Glutamatergic neuron (in vitro differentiated cells): Measurements from ENCODE around the gene PITPNM1. TPM values are rescaled to one million over a fixed set of nuclear protein-coding genes. Genes with fewer than 3 reads are reported as not detected.

ENCODE experiments used
- DNase-seq: peaks from one replicate; pipeline ENCODE4 v3.0.0; 2022
- H3K27ac Mint-ChIP-seq: one replicate; pipeline ENCODE4 v1.8.0; 2020; ENCODE audit warnings: mild to moderate bottlenecking, mixed read lengths, inconsistent platforms; ENCODE audit not compliant: unreplicated experiment
- H3K27me3 Mint-ChIP-seq: one replicate; pipeline ENCODE4 v1.8.0; 2020; ENCODE audit warnings: mild to moderate bottlenecking, moderate library complexity, mixed read lengths, inconsistent platforms; ENCODE audit not compliant: unreplicated experiment
- H3K36me3 Mint-ChIP-seq: one replicate; pipeline ENCODE4 v1.8.0; 2020; ENCODE audit warnings: mild to moderate bottlenecking, mixed read lengths, inconsistent platforms; ENCODE audit not compliant: unreplicated experiment
- H3K4me1 Mint-ChIP-seq: one replicate; pipeline ENCODE4 v1.8.0; 2020; ENCODE audit warnings: mild to moderate bottlenecking, low read depth, mixed read lengths, inconsistent platforms; ENCODE audit not compliant: unreplicated experiment
- H3K4me3 Mint-ChIP-seq: one replicate; pipeline ENCODE4 v1.8.0; 2020; ENCODE audit warnings: mild to moderate bottlenecking, mixed read lengths, inconsistent platforms; ENCODE audit not compliant: unreplicated experiment
- H3K9me3 Mint-ChIP-seq: one replicate; pipeline ENCODE4 v1.8.0; 2020; ENCODE audit warnings: mild to moderate bottlenecking, moderate library complexity, mixed read lengths, inconsistent platforms; ENCODE audit not compliant: unreplicated experiment
- total RNA-seq: library from RNA; stranded (reverse); fragmentation: NEBNext Ultra II Directional; extraction: Animal tissue kit (Norgen Biotek cat#: 25700); gene quantifications from one replicate; pipeline ENCODE4 v1.2.1, GENCODE V29; 2021; ENCODE audit not compliant: unreplicated experiment
- TF ChIP-seq, protein P1 (sequence below): fragments of 200-600 bp; sonication (generic); IDR thresholded peaks from one replicate; pipeline ENCODE4 v1.5.0; 2021; ENCODE audit not compliant: partially characterized antibody, unreplicated experiment

The PITPNM1 gene
- total RNA-seq, 1 donor from 2014 or later, result 25.6 TPM

GRCh38 chr11:67451658-67451976, 53.5 kb downstream of the PITPNM1 start:
- peaks cover 10% of the 10 kb centered on the region for H3K9me3 Mint-ChIP-seq
- TF ChIP-seq, protein P1, sequence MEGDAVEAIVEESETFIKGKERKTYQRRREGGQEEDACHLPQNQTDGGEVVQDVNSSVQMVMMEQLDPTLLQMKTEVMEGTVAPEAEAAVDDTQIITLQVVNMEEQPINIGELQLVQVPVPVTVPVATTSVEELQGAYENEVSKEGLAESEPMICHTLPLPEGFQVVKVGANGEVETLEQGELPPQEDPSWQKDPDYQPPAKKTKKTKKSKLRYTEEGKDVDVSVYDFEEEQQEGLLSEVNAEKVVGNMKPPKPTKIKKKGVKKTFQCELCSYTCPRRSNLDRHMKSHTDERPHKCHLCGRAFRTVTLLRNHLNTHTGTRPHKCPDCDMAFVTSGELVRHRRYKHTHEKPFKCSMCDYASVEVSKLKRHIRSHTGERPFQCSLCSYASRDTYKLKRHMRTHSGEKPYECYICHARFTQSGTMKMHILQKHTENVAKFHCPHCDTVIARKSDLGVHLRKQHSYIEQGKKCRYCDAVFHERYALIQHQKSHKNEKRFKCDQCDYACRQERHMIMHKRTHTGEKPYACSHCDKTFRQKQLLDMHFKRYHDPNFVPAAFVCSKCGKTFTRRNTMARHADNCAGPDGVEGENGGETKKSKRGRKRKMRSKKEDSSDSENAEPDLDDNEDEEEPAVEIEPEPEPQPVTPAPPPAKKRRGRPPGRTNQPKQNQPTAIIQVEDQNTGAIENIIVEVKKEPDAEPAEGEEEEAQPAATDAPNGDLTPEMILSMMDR, result no peak
- no peak for DNase-seq
- peak overlapping the region; percentile 43 for H3K27ac Mint-ChIP-seq
- H3K27me3 Mint-ChIP-seq, result peaks cover 13% of the 10 kb centered on the region
- H3K4me1 Mint-ChIP-seq, result peaks cover 4% of the 10 kb centered on the region
- H3K4me3 Mint-ChIP-seq, result no peak overlapping the region
- H3K36me3 Mint-ChIP-seq, result no peaks in the 10 kb centered on the region

GRCh38 chr11:67450796-67451657, 54.1 kb downstream of the PITPNM1 start:
- H3K4me3 Mint-ChIP-seq, result no peak overlapping the region
- H3K9me3 Mint-ChIP-seq, result peaks cover 10% of the 10 kb centered on the region
- H3K36me3 Mint-ChIP-seq, result no peaks in the 10 kb centered on the region
- TF ChIP-seq, protein P1, result no peak
- DNase-seq, result no peak
- peaks cover 4% of the 10 kb centered on the region for H3K4me1 Mint-ChIP-seq
- peaks cover 16% of the 10 kb centered on the region for H3K27me3 Mint-ChIP-seq
- peak overlapping the region; percentile 43 for H3K27ac Mint-ChIP-seq

GRCh38 chr11:67449116-67449844, 55.9 kb downstream of the PITPNM1 start:
- Mint-ChIP-seq H3K36me3 (no peaks in the 10 kb centered on the region), H3K27me3 (peaks cover 14% of the 10 kb centered on the region), H3K9me3 (peaks cover 10% of the 10 kb centered on the region), H3K4me3 (no peak overlapping the region), H3K27ac (peak overlapping the region; percentile 48), H3K4me1 (peaks cover 4% of the 10 kb centered on the region)
- TF ChIP-seq, protein P1, result no peak
- DNase-seq, result no peak

GRCh38 chr11:67448220-67448609, 56.9 kb downstream of the PITPNM1 start:
- H3K9me3 Mint-ChIP-seq, result peaks cover 11% of the 10 kb centered on the region
- H3K27ac Mint-ChIP-seq, result no peak overlapping the region
- H3K27me3 Mint-ChIP-seq, result peaks cover 13% of the 10 kb centered on the region
- TF ChIP-seq, protein P1, result no peak
- no peak overlapping the region for H3K4me3 Mint-ChIP-seq
- no peaks in the 10 kb centered on the region for H3K36me3 Mint-ChIP-seq
- no peak for DNase-seq
- peaks cover 4% of the 10 kb centered on the region for H3K4me1 Mint-ChIP-seq

DNA sequence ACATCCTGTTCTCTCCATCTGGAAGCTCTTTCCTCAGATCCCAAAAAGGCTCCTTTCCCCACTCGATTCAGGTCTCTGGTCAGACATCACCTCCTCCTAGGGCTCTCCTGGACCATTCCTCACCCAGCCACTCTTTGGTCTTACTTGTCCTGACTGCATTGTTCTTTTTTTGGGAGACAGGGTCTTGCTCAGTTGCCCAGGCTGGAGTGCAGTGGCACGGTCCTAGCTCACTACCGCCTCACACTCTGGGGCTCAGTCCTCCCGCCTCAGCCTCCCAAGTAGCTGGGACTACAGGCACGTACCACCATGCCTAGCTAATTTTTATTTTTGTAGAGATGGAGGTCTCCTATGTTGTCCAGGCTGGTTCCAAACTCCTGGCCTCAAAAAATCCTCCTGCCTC, 59.6 kb downstream of the PITPNM1 start:
- DNase-seq, result no peak
- H3K27me3 Mint-ChIP-seq, result peaks cover 19% of the 10 kb centered on the region
- H3K9me3 Mint-ChIP-seq, result peaks cover 5% of the 10 kb centered on the region
- no peak overlapping the region for H3K4me3 Mint-ChIP-seq
- H3K36me3 Mint-ChIP-seq, result no peaks in the 10 kb centered on the region
- no peak overlapping the region for H3K27ac Mint-ChIP-seq
- H3K4me1 Mint-ChIP-seq, result peaks cover 4% of the 10 kb centered on the region
- TF ChIP-seq, protein P1, result no peak
